IMR-90 (cell line): Measurements from ENCODE around the gene TOE1. TPM values are rescaled to one million over a fixed set of nuclear protein-coding genes. Genes with fewer than 3 reads are reported as not detected.

ENCODE experiments used
- ATAC-seq: fragments of 200-7000 bp; cut with Tn5 transposase; 2 replicates; pipeline ENCODE4 v1.9.1; 2020; ENCODE audit warnings: low read depth, mild to moderate bottlenecking, moderate library complexity
- BruUV-seq: library from RNA; stranded (reverse); fragments of 400-500 nt; replicated peaks from 2 replicates; lab custom pipeline; 2021; lab: Mats Ljungman, UMichigan
- CTCF ChIA-PET: fragments of 300-600 bp; formaldehyde crosslinking; extraction: SDS; loops from one replicate; lab custom pipeline; 2021; ENCODE audit warnings: antibody characterized with exemption; lab: Yijun Ruan, JAX
- POLR2A ChIA-PET: fragments of 300-600 bp; sonication (Branson Sonifier 250); formaldehyde crosslinking; loops from one replicate; lab custom pipeline; 2022; ENCODE audit warnings: antibody characterized with exemption; ENCODE audit not compliant: unreplicated experiment; lab: Charles Lee
- DNase-seq: peaks from one replicate; pipeline ENCODE4 v3.0.0; 2013
- H2AFZ ChIP-seq: replicated peaks from 2 replicates; pipeline ENCODE3; 2013; ENCODE audit warnings: low read length, mild to moderate bottlenecking; ENCODE audit not compliant: poor library complexity
- H2AK5ac ChIP-seq: 2 replicates; pipeline ENCODE4 v1.6.1; 2013; ENCODE audit warnings: low read depth, low read length, inconsistent platforms
- H2AK9ac ChIP-seq: replicated peaks from 2 replicates; pipeline ENCODE3; 2013; ENCODE audit warnings: mild to moderate bottlenecking, low read depth, low read length, moderate library complexity; ENCODE audit not compliant: poor library complexity
- H2BK120ac ChIP-seq: 2 replicates; pipeline ENCODE4 v1.6.1; 2013; ENCODE audit warnings: low read depth, low read length, inconsistent platforms
- H2BK15ac ChIP-seq: 3 replicates; pipeline ENCODE4 v1.6.1; 2013; ENCODE audit warnings: low read depth, low read length, inconsistent platforms
- H2BK20ac ChIP-seq: 2 replicates; pipeline ENCODE4 v1.6.1; 2013; ENCODE audit warnings: low read depth, mild to moderate bottlenecking, inconsistent platforms, low read length, moderate library complexity
- H2BK5ac ChIP-seq: 2 replicates; pipeline ENCODE4 v1.6.1; 2013; ENCODE audit warnings: mild to moderate bottlenecking, low read depth, low read length, inconsistent platforms; ENCODE audit not compliant: poor library complexity, severe bottlenecking
- H3K14ac ChIP-seq: replicated peaks from 2 replicates; pipeline ENCODE4 v1.6.1; 2013; ENCODE audit warnings: low read depth, low read length, inconsistent platforms
- H3K18ac ChIP-seq: 2 replicates; pipeline ENCODE4 v1.6.1; 2013; ENCODE audit warnings: low read depth, low read length, control low read depth
- H3K23ac ChIP-seq: 2 replicates; pipeline ENCODE4 v1.6.1; 2013; ENCODE audit warnings: low read depth, low read length, inconsistent platforms
- H3K27ac ChIP-seq: 2 replicates; pipeline ENCODE4 v1.5.1; 2013; ENCODE audit warnings: mild to moderate bottlenecking, control low read depth, low read length; ENCODE audit not compliant: insufficient read depth
- H3K27me3 ChIP-seq: 2 replicates; pipeline ENCODE4 v1.6.1; 2013; ENCODE audit warnings: low read length; ENCODE audit not compliant: control insufficient read depth, insufficient read depth
- H3K36me3 ChIP-seq: 2 replicates; pipeline ENCODE4 v1.6.1; 2013; ENCODE audit warnings: low read length, mixed read lengths; ENCODE audit not compliant: control insufficient read depth, insufficient read depth
- H3K4ac ChIP-seq: 2 replicates; pipeline ENCODE4 v1.6.1; 2013; ENCODE audit warnings: low read depth, low read length, inconsistent platforms
- H3K4me1 ChIP-seq: 2 replicates; pipeline ENCODE4 v1.6.1; 2013; ENCODE audit warnings: low read length, mixed read lengths; ENCODE audit not compliant: control insufficient read depth, insufficient read depth
- H3K4me2 ChIP-seq: 2 replicates; pipeline ENCODE4 v1.6.1; 2013; ENCODE audit warnings: low read depth, mild to moderate bottlenecking, control low read depth, low read length, moderate library complexity
- H3K4me3 ChIP-seq: 2 replicates; pipeline ENCODE4 v1.5.1; 2013; ENCODE audit warnings: low read depth, mild to moderate bottlenecking, control low read depth, low read length, moderate library complexity; ENCODE audit not compliant: insufficient read depth
- H3K56ac ChIP-seq: 2 replicates; pipeline ENCODE4 v1.6.1; 2013; ENCODE audit warnings: low read length, inconsistent platforms; ENCODE audit not compliant: insufficient read depth; ENCODE audit errors: extremely low read depth
- H3K79me1 ChIP-seq, 2 experiments: 2 replicates each; pipeline ENCODE4 v1.6.1; 2013; ENCODE audit warnings: low read length in 2 of 2, inconsistent platforms in 1 of 2, low read depth in 1 of 2
- H3K9ac ChIP-seq: 2 replicates; pipeline ENCODE4 v1.6.1; 2013; ENCODE audit warnings: low read depth, low read length, control low read depth
- H3K9me1 ChIP-seq: 2 replicates; pipeline ENCODE4 v1.6.1; 2013; ENCODE audit warnings: low read length, inconsistent platforms; ENCODE audit not compliant: insufficient read depth
- H3K9me3 ChIP-seq: 2 replicates; pipeline ENCODE4 v1.6.1; 2013; ENCODE audit warnings: low read length; ENCODE audit not compliant: control insufficient read depth, insufficient read depth
- H4K20me1 ChIP-seq: 2 replicates; pipeline ENCODE4 v1.6.1; 2013; ENCODE audit warnings: low read length, inconsistent platforms; ENCODE audit not compliant: insufficient read depth
- H4K5ac ChIP-seq: 2 replicates; pipeline ENCODE4 v1.6.1; 2013; ENCODE audit warnings: mild to moderate bottlenecking, low read depth, low read length, control low read depth
- H4K8ac ChIP-seq, 2 experiments: 2 replicates each; pipeline ENCODE4 v1.6.1; 2013; ENCODE audit warnings: low read depth in 2 of 2, low read length in 2 of 2, control low read depth in 1 of 2, inconsistent platforms in 1 of 2
- H4K91ac ChIP-seq: 2 replicates; pipeline ENCODE4 v1.6.1; 2013; ENCODE audit warnings: low read depth, low read length, inconsistent platforms; ENCODE audit not compliant: insufficient read depth
- CHD1 ChIP-seq: IDR thresholded peaks from 2 replicates; pipeline ENCODE4 v1.6.1; 2012; ENCODE audit warnings: low read depth, low read length, improper control_type of control experiment
- FOS ChIP-seq: fragments of 150-350 bp; IDR thresholded peaks from 2 replicates; pipeline ENCODE4 v1.6.1; 2016; ENCODE audit warnings: low read depth, low read length
- MXI1 ChIP-seq: IDR thresholded peaks from 2 replicates; pipeline ENCODE4 v1.6.1; 2012; ENCODE audit warnings: low read depth, mild to moderate bottlenecking, low read length, moderate library complexity, borderline replicate concordance
- NFE2L2 ChIP-seq: fragments of 150-350 bp; IDR thresholded peaks from 2 replicates; pipeline ENCODE4 v1.6.1; 2016; ENCODE audit warnings: low read depth, mild to moderate bottlenecking, low read length
- POLR2A ChIP-seq: IDR thresholded peaks from 2 replicates; pipeline ENCODE4 v1.6.1; 2012; ENCODE audit warnings: mild to moderate bottlenecking, low read depth, low read length
- RCOR1 ChIP-seq: IDR thresholded peaks from 2 replicates; pipeline ENCODE4 v1.6.1; 2012; ENCODE audit warnings: mild to moderate bottlenecking, low read length, improper control_type of control experiment; ENCODE audit not compliant: insufficient replicate concordance
- RFX5 ChIP-seq: IDR thresholded peaks from 2 replicates; pipeline ENCODE4 v1.8.0; 2012; ENCODE audit warnings: low read depth, mild to moderate bottlenecking, low read length, moderate library complexity
- SMC3 ChIP-seq: fragments of 150-350 bp; IDR thresholded peaks from 2 replicates; pipeline ENCODE4 v1.6.1; 2016; ENCODE audit warnings: low read depth, mild to moderate bottlenecking, antibody characterized with exemption, low read length, moderate library complexity
- WGBS, 2 experiments: methylation state at CpG; one replicate each; pipeline versions ENCODE4 v1.1.5 to v1.1.7; 2013; ENCODE audit warnings: missing lambda C conversion rate in 2 of 2; ENCODE audit not compliant: insufficient read length in 1 of 2; ENCODE audit errors: extremely low coverage in 2 of 2; 5-methylcytosine and 5-hydroxymethylcytosine counted together
- dilution Hi-C: fragments of 300-500 bp; cut with HindIII; formaldehyde crosslinking; loops from one replicate; pipeline ENCODE4 v1.14.3; 2018; ENCODE audit warnings: low sequenced_read_pairs; ENCODE audit not compliant: unreplicated experiment
- in situ Hi-C: fragments of 300-500 bp; cut with MboI; formaldehyde crosslinking; loops from 3 replicates; pipeline ENCODE4 v1.14.3; 2019; ENCODE audit warnings: low sequenced_read_pairs, inconsistent platforms, mixed read lengths
- intact Hi-C: fragments of 100-400 bp; cut with micrococcal nuclease; formaldehyde crosslinking; loops from 2 replicates; pipeline ENCODE4 v1.10.0; 2022
- polyA plus RNA-seq, 3 experiments: library from polyadenylated mRNA; depleted of rRNA; stranded (reverse); fragments of >200 nt; gene quantifications; 2 replicates each; pipeline ENCODE4 v1.2.3, GENCODE V29; 2012; ENCODE audit warnings: low replicate concordance in 1 of 3
- total RNA-seq: library from RNA; depleted of rRNA; stranded (reverse); fragments of >200 nt; gene quantifications from 2 replicates; pipeline ENCODE4 v1.2.3, GENCODE V29; 2012
- TF ChIP-seq, protein P1 (sequence below): fragments of 150-350 bp; IDR thresholded peaks from 2 replicates; pipeline ENCODE4 v1.6.1; 2016; ENCODE audit warnings: low read depth, mild to moderate bottlenecking, low read length, moderate library complexity, borderline replicate concordance
- TF ChIP-seq, protein P2 (sequence below): conservative IDR thresholded peaks from 2 replicates; pipeline ENCODE4 v1.5.1; 2012; ENCODE audit warnings: mild to moderate bottlenecking, low read depth, low read length, improper control_type of control experiment
- TF ChIP-seq, protein P3 (sequence below): fragments of 150-350 bp; IDR thresholded peaks from 2 replicates; pipeline ENCODE4 v1.6.1; 2017; ENCODE audit warnings: mild to moderate bottlenecking, antibody characterized with exemption, low read length, low read depth

Gene TOE1
- total and polyA plus RNA-seq, 2 of the 4 experiments (the other 2 are of a cell fraction) = 15.5 to 18.6 TPM

DNA sequence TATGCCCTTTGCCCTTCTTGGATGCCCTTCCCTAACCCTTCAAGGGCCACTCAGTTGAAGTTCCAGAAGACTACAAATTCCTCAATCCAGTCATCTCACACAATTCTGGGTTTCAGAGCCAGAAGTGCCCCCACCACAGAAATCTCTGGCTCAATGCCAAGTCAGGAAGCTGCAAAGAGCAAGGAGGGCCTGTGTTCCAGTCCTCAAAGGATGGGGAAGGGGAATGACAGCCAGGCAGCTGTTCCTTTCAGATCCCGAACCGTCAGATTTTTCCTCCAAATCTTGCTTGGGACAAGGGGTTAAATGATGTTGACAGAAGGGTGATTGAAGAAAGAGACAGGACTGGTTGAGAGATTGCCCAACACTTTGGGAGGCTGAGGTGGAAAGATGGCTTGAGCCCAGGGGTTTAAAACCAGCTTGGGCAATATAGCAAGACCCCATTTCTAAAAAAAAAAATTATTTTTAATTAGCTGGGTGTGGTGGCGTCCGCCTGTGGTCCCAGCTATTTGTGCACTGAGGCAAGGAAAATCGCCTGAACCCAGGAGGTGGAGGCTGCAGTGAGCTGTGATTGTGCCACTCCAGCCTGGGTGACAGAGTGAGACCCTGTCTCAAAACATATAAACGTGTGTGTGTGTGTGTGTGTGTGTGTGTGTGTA lies 14.0 kb upstream of the TOE1 start:
- Histone ChIP-seq H3K9ac (no peak overlapping the region), H2BK15ac (no peak overlapping the region), H2AFZ (peak overlapping the region; percentile 93), H2BK120ac (no peak overlapping the region), H3K79me1 (no peaks in the 10 kb centered on the region), H4K5ac (peak overlapping the region; percentile 40; the same call in 1 of the 2 replicates), H3K56ac (no peak overlapping the region), H3K27me3 (no peaks in the 10 kb centered on the region), H3K36me3 (peaks cover 3% of the 10 kb centered on the region; the same call in 1 of the 2 replicates), H3K9me1 (peaks cover 3% of the 10 kb centered on the region; the same call in 1 of the 2 replicates), H2AK9ac (peak overlapping the region; percentile 10), H4K91ac (no peak overlapping the region), H2AK5ac (no peak overlapping the region), H2BK20ac (no peak overlapping the region), H3K4ac (0 out of 2 replicates have a peak overlapping the region, but pooled peaks have one; percentile 72), H4K20me1 (no peaks in the 10 kb centered on the region), H3K23ac (no peak overlapping the region), H3K18ac (no peak overlapping the region), H3K9me3 (no peaks in the 10 kb centered on the region), H3K4me1 (no peaks in the 10 kb centered on the region), H2BK5ac (no peak overlapping the region), H3K27ac (no peak overlapping the region), H4K8ac (peak overlapping the region; percentile 65 to 81; a peak in 2 of 4 replicates), H3K14ac (peak overlapping the region; percentile 64; the same call in 1 of the 2 replicates), H3K4me3 (no peak overlapping the region), H3K4me2 (peak overlapping the region; percentile 96)
- TF ChIP-seq, protein P1, sequence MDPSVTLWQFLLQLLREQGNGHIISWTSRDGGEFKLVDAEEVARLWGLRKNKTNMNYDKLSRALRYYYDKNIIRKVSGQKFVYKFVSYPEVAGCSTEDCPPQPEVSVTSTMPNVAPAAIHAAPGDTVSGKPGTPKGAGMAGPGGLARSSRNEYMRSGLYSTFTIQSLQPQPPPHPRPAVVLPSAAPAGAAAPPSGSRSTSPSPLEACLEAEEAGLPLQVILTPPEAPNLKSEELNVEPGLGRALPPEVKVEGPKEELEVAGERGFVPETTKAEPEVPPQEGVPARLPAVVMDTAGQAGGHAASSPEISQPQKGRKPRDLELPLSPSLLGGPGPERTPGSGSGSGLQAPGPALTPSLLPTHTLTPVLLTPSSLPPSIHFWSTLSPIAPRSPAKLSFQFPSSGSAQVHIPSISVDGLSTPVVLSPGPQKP = no peak
- TF ChIP-seq RCOR1 (no peak), SMC3 (no peak), NFE2L2 (no peak), FOS (no peak), CHD1 (no peak), POLR2A (no peak), RFX5 (no peak), MXI1 (no peak)
- TF ChIP-seq, protein P2, sequence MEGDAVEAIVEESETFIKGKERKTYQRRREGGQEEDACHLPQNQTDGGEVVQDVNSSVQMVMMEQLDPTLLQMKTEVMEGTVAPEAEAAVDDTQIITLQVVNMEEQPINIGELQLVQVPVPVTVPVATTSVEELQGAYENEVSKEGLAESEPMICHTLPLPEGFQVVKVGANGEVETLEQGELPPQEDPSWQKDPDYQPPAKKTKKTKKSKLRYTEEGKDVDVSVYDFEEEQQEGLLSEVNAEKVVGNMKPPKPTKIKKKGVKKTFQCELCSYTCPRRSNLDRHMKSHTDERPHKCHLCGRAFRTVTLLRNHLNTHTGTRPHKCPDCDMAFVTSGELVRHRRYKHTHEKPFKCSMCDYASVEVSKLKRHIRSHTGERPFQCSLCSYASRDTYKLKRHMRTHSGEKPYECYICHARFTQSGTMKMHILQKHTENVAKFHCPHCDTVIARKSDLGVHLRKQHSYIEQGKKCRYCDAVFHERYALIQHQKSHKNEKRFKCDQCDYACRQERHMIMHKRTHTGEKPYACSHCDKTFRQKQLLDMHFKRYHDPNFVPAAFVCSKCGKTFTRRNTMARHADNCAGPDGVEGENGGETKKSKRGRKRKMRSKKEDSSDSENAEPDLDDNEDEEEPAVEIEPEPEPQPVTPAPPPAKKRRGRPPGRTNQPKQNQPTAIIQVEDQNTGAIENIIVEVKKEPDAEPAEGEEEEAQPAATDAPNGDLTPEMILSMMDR = no peak
- TF ChIP-seq, protein P3, sequence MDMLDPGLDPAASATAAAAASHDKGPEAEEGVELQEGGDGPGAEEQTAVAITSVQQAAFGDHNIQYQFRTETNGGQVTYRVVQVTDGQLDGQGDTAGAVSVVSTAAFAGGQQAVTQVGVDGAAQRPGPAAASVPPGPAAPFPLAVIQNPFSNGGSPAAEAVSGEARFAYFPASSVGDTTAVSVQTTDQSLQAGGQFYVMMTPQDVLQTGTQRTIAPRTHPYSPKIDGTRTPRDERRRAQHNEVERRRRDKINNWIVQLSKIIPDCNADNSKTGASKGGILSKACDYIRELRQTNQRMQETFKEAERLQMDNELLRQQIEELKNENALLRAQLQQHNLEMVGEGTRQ = no peak
- no TSS peak for BruUV-seq
- POLR2A ChIA-PET = no interaction called here
- WGBS, 2 experiments = no CpG with 5 or more reads among the region's 6 CpGs
- intact Hi-C loops (no loop called here), dilution Hi-C loops (no loop called here), in situ Hi-C loops (no loop called here)
- DNase-seq (no peak), ATAC-seq (no peak)
- CTCF ChIA-PET = no interaction called here
